ENCODE results near the gene WDPCP.

- TF ChIP-seq CTCF (IDR thresholded peaks at IDR 0.05) (no peak), POLR2AphosphoS5 (IDR thresholded peaks at IDR 0.05; ENCODE audit: low read depth, low read length) (no peak), SIN3A (IDR thresholded peaks at IDR 0.05; ENCODE audit: borderline replicate concordance, insufficient read depth, low read depth, low read length) (no peak)
These were observed 506.9 kb downstream of the WDPCP start for GRCh38 chr2:63081404-63081803.
